NCI-H128 (cell line): ENCODE data around the gene HOXA10.

Source experiments
- DNase-seq: peaks from one replicate; lab custom pipeline; 2025; ENCODE audit not compliant: unreplicated experiment; lab: John Stamatoyannopoulos, UW

HOXA10 gene

GRCh38 chr7:27180431-27181420, 6.6 kb upstream of the HOXA10 start:
- no peak for DNase-seq

- no peak for DNase-seq
Observed at GRCh38 chr7:27179503-27180430, 5.6 kb upstream of the HOXA10 start.

- DNase-seq = no peak
Observed at GRCh38 chr7:27179030-27179429, 4.9 kb upstream of the HOXA10 start.

GRCh38 chr7:27178366-27178765, 4.2 kb upstream of the HOXA10 start:
- no peak for DNase-seq

- no peak for DNase-seq
Observed at GRCh38 chr7:27177795-27178320, 3.7 kb upstream of the HOXA10 start.

DNA sequence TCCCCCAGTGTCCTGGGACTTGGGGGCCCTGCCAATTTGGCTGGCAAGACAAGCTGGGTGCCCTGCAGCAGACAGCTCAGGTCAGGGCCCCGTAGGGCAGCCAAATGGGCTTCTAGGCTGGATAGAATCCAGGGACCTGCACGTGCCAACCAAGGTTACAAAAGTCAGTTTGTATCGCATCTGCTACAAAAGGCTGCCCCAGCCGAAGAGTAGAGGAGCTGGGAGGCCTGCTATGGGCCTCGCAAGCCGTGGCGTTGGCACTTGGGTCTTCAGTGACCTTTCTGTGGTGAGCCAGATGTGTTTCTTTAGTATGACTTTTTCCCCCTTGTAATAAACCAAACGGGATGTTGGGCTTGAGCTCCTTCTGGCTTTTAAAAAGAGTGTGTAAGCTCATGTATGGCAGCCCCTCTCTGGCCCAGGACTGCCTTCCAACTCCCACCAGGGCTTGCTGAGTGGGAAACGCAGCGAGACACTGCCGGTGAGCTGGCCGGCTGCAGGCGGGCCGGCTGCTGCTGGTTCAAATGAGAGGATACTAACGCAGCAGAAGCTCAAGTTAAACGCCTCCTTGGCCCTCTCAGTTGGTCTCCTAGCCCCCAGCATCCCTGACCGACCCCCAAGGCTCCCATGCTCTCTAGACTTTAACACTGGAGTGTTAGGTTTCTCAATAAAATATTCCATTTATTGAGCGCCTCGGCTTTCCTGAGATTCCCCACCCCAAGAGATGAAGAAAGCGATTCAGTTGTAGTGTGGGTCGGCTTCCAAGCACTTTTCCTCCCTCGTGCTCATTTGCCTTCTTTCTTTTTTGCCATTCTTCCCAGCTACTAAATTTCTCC, 3.1 kb upstream of the HOXA10 start:
- DNase-seq = no peak

DNA sequence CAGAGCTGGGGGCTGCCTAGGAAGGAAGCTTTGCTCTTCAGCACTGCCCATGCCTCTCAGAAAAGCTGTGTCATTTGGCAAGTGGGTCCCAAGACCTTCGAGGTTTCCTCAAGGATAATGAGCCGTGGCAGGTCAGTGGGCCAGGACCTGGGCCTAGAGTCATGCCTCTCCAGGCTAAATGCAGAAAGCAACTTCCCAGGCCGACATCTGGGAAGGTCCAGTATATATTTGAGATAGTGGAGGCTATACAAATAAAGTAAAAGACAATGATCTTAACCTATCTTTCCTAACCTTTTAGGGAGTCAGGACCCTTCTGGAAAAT, 2.4 kb upstream of the HOXA10 start:
- no peak for DNase-seq

- no peak for DNase-seq
Observed at GRCh38 chr7:27175626-27176523, 1.8 kb upstream of the HOXA10 start.

- no peak for DNase-seq
Observed at GRCh38 chr7:27174874-27175625, 930 bp upstream of the HOXA10 start.

- no peak for DNase-seq
Observed at GRCh38 chr7:27173511-27173955, 587 bp downstream of the HOXA10 start.

DNA sequence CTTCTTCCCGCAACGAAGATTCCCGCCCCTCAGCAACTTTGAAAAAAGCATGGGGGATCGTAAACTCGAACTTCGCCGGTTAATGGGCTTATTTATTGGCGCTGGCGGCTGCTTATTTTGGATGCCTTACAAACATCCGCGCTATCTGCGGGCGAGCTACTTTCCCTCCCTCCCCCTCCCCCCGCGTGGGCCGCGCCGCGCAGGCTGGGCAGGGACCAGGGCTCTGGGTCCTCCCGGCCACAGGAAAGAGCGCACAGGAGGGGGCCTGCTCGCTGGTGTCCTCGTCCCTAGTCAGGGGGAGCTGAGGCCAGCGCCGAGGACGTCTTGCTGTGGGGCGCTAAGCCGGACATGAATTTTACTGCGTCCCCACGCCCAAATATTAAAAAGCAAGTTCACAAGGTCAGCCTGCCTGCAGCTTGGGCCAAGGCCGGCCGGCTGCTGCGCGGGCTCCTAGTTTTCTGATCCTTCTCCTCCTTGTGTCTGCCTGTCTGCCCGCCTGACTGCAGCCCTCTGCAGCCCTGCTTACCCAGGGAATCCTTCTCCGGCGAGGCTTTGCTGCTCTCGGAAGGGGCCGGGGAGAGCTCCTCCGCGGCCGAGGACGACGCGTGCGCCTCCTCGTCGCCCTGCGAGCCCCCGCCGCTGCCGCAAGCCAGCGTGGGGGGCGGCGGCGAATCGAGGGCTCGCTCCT, 1.2 kb downstream of the HOXA10 start:
- no peak for DNase-seq

- no peak for DNase-seq
Observed at GRCh38 chr7:27172315-27172774, 1.8 kb downstream of the HOXA10 start.

DNA sequence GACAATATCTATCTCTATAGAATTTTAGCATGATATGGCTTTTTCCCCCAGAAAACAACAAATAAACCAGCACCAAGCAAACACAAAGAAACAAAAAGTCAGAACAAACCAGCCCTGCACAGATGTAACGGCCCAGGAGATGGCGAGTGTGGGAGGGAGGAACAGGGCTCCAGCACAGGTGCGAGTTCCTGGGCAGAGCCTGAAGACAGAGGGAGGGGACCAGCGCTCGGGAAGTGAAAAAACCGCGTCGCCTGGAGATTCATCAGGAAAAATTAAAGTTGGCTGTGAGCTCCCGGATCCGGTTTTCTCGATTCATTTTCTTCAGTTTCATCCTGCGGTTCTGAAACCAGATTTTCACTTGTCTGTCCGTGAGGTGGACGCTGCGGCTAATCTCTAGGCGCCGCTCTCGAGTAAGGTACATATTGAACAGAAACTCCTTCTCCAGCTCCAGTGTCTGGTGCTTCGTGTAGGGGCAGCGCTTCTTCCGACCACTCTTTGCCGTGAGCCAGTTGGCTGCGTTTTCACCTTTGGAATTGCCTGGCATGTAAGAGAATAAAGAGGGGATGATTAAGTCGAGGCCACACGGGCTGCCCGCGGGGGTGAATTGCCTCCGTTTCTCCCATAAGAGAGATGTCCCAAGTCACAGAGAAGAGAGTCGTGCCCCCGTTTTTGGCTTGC, 2.3 kb downstream of the HOXA10 start:
- no peak for DNase-seq

DNA sequence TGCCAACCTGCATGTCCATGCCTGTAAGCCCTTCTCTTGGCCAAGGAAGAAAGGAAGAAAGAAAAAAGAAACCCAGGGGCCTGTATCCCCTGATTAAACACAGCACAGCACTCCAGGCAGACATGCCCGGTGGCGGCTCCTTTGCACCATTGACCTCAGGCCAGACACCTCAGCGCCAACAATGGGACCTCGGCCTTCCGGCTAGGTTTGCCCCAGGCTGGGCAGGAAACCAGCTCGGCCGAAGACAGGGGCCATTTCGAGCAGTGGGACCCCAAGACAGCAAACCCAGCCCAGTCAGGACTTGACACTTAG, 2.8 kb downstream of the HOXA10 start:
- no peak for DNase-seq

DNA sequence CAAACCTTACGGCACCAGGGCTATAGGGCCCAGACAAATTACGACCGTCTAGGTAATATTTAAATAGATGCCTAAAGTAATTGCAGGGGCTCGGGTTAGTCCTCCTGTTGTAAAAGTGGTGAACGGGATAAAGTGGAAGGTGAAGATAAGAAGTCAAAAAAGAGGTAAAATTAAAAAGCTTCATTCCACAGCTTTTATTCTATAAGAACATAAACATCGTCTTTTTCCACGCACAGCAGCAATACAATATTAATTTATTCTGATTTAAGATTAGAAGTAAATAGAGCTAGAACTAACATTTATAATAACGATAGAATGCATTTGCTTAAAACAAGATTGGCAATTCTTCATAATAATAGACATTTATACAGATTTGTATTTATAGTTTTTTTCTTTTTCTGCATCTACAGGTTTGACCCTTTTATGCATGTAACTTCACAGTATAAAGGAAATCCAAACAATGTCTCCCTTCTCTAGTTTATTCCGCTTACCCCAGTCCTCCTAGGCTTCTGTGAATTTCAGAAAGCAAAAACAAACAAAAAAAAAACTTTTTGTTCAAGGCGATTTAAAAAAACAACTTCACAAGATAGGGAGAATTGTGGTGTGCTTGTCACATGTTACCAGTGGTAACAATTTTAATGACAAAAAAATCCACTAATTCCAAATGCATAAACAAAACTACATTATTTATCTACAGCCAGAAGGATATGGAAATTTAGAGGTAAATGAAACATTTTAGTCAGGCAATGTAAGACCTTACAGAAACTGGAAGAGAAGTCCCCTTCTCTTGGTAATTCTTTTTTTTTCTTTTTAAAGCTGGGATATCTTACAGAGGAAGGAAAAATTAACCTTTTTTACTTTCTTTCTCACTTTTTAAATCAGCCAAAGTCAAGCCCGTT, 3.4 kb downstream of the HOXA10 start:
- no peak for DNase-seq

DNA sequence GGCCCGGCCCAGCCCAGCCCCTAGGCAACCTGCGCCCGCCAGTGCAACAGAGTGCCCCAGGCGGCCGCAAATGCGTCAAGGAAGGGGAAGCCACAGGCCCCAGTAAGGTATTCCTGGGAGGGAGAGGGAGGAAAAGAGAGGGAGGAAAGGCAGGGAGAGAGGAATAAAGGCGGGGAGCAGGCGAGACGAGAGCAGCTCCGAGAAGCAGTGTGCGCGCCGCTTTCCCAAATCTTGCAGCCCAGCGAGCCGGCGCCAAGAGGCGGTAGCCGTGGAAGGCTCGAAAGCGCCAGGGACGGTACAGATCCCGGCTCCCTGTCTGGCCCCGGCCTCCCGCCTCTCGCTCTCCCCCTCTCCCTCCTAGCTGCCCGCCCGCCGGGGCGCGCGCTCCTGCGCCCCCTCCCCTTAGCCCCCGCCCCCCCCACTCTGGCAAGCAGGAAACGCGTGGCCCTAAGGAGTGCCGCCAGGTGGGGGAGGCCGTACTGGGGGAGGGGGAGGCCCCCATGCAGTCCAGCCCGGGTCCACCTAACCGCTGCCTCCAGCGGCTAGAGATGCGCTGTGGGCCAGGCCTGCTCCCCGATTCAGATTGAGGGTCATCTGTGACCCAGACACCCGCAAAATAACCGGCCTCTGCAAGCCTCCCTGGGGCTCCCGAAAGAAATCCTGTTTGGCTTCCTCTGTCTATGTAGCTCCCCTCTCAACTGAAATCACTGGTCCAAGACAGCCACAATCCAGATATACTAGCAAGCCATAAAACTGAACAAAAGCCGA, 4.3 kb downstream of the HOXA10 start:
- peak; percentile 57 for DNase-seq
